Thymus (tissue), 11 donors: ENCODE data around the gene CENPF. TPM values are rescaled to one million over a fixed set of nuclear protein-coding genes. Genes with fewer than 3 reads are reported as not detected.
"Not testable (repeated sequence)": the region's sequence is repeated elsewhere in the genome, so short reads cannot be mapped to it uniquely, and the experiment has no call there.

Experiments used
- DNase-seq, 9 donors: peaks; one replicate each; pipeline ENCODE4 v3.0.0-alpha.2; 2013; ENCODE audit warnings: low spot score in 9 of 9, low read depth in 6 of 9, missing footprints in 1 of 9
- H3K27ac ChIP-seq, 2 donors: one replicate each; pipeline ENCODE4 v1.5.1; 2013; ENCODE audit warnings: control low read depth in 1 of 2, low read depth in 1 of 2, low read length in 1 of 2, mild to moderate bottlenecking in 1 of 2, moderate library complexity in 1 of 2
- H3K27me3 ChIP-seq, 2 donors: one replicate each; pipeline ENCODE4 v1.5.1; 2013; ENCODE audit warnings: low read length in 1 of 2; ENCODE audit not compliant: control insufficient read depth in 2 of 2, insufficient read depth in 1 of 2
- H3K36me3 ChIP-seq, 2 donors: one replicate each; pipeline ENCODE4 v1.5.1; 2013; ENCODE audit warnings: low read length in 1 of 2, mild to moderate bottlenecking in 1 of 2, moderate library complexity in 1 of 2; ENCODE audit not compliant: control insufficient read depth in 2 of 2, insufficient read depth in 2 of 2
- H3K4me1 ChIP-seq, 2 donors: one replicate each; pipeline ENCODE4 v1.5.1; 2013; ENCODE audit warnings: low read length in 2 of 2; ENCODE audit not compliant: control insufficient read depth in 2 of 2, insufficient read depth in 2 of 2
- H3K4me3 ChIP-seq, 2 donors: one replicate each; pipeline ENCODE4 v1.5.1; 2013; ENCODE audit warnings: low read length in 2 of 2, control low read depth in 1 of 2, mild to moderate bottlenecking in 1 of 2
- H3K9me3 ChIP-seq, 2 donors: one replicate each; pipeline ENCODE4 v1.5.1; 2013; ENCODE audit warnings: low read length in 1 of 2, mild to moderate bottlenecking in 1 of 2; ENCODE audit not compliant: control insufficient read depth in 2 of 2, insufficient read depth in 1 of 2
- WGBS: extraction: QIAGEN DNeasy Blood & Tissue Kit; methylation state at CpG from one replicate; pipeline ENCODE4 v1.1.7; 2013; 5-methylcytosine and 5-hydroxymethylcytosine counted together
- polyA plus RNA-seq: library from polyadenylated mRNA; stranded (reverse); fragments of 200-250 nt; gene quantifications from one replicate; pipeline ENCODE4 v1.2.3, GENCODE V29; 2013
- total RNA-seq: library from RNA; stranded (reverse); fragments of 120-200 nt; gene quantifications from one replicate; pipeline ENCODE4 v1.2.4, GENCODE V29; 2013
- donor health status: healthy.

CENPF gene
- total and polyA plus RNA-seq, 2 donors = 8.0 to 85.8 TPM

GRCh38 chr1:214591918-214592317 is 11.1 kb upstream of the CENPF start:
- not testable (repeated sequence) for H3K27ac ChIP-seq, H3K4me3 ChIP-seq, H3K36me3 ChIP-seq, H3K27me3 ChIP-seq, H3K4me1 ChIP-seq, H3K9me3 ChIP-seq, DNase-seq
- WGBS = 97% methylated on average over 8 of the region's 8 CpGs

- no peak overlapping the region for H3K27ac ChIP-seq
Observed at GRCh38 chr1:214593158-214593557, 9.8 kb upstream of the CENPF start.

GRCh38 chr1:214603819-214604252 is 841 bp downstream of the CENPF start:
- H3K9me3 ChIP-seq = no peaks in the 10 kb centered on the region
- WGBS = 1% methylated on average over 11 of the region's 11 CpGs
- peaks cover 6 to 15% of the 10 kb centered on the region in 2 donors for H3K36me3 ChIP-seq
- DNase-seq = peak in 1 of 9 donors; percentile 31
- peaks cover 4 to 7% of the 10 kb centered on the region in 2 donors for H3K4me1 ChIP-seq
- peak overlapping the region; percentile 69 to 84 for H3K4me3 ChIP-seq
- H3K27ac ChIP-seq = no peak overlapping the region
- no peaks in the 10 kb centered on the region for H3K27me3 ChIP-seq

More at GRCh38 chr1:214593158-214593557, 9.8 kb upstream of the CENPF start:
- DNase-seq = no peak
- Histone ChIP-seq H3K4me1 (no peaks in the 10 kb centered on the region), H3K4me3 (no peak overlapping the region), H3K9me3 (no peaks in the 10 kb centered on the region), H3K27me3 (no peaks in the 10 kb centered on the region), H3K36me3 (no peaks in the 10 kb centered on the region)

GRCh38 chr1:214604523-214604922 is 1.5 kb downstream of the CENPF start:
- H3K9me3 ChIP-seq = no peaks in the 10 kb centered on the region
- no peaks in the 10 kb centered on the region for H3K27me3 ChIP-seq
- H3K36me3 ChIP-seq = peaks cover 12 to 19% of the 10 kb centered on the region in 2 donors
- peaks cover 4 to 7% of the 10 kb centered on the region in 2 donors for H3K4me1 ChIP-seq
- H3K4me3 ChIP-seq = peak overlapping the region; percentile 69 to 84
- no peak for DNase-seq
- H3K27ac ChIP-seq = no peak overlapping the region

GRCh38 chr1:214605484-214605883 is 2.5 kb downstream of the CENPF start:
- H3K4me1 ChIP-seq, H3K4me3 ChIP-seq, H3K27me3 ChIP-seq, H3K27ac ChIP-seq, H3K9me3 ChIP-seq, DNase-seq: not testable (repeated sequence)
- 99% methylated on average over 32 of the region's 32 CpGs for WGBS
- peaks cover 15 to 19% of the 10 kb centered on the region in 2 donors for H3K36me3 ChIP-seq

- not testable (repeated sequence) for H3K27ac ChIP-seq, H3K4me1 ChIP-seq, H3K9me3 ChIP-seq, DNase-seq, H3K27me3 ChIP-seq, H3K4me3 ChIP-seq
- peaks cover 15 to 19% of the 10 kb centered on the region in 2 donors for H3K36me3 ChIP-seq
- 99% methylated on average over 63 of the region's 63 CpGs for WGBS
Observed at GRCh38 chr1:214605933-214606925, 3.2 kb downstream of the CENPF start.

GRCh38 chr1:214607492-214608215 is 4.7 kb downstream of the CENPF start:
- DNase-seq, H3K27ac ChIP-seq, H3K4me1 ChIP-seq, H3K9me3 ChIP-seq, H3K4me3 ChIP-seq, H3K27me3 ChIP-seq: not testable (repeated sequence)
- 98% methylated on average over 21 of the region's 21 CpGs for WGBS
- H3K36me3 ChIP-seq = peaks cover 19% of the 10 kb centered on the region in 2 donors

- H3K27me3 ChIP-seq, DNase-seq, H3K27ac ChIP-seq, H3K4me3 ChIP-seq, H3K4me1 ChIP-seq, H3K9me3 ChIP-seq: not testable (repeated sequence)
- peaks cover 19% of the 10 kb centered on the region in 2 donors for H3K36me3 ChIP-seq
- WGBS = 98% methylated on average over 45 of the region's 45 CpGs
Observed at GRCh38 chr1:214608216-214608783, 5.3 kb downstream of the CENPF start.

- not testable (repeated sequence) for H3K4me1 ChIP-seq, H3K9me3 ChIP-seq, H3K4me3 ChIP-seq, H3K27me3 ChIP-seq, DNase-seq, H3K27ac ChIP-seq
- 98% methylated on average over 43 of the region's 43 CpGs for WGBS
- H3K36me3 ChIP-seq = peaks cover 19% of the 10 kb centered on the region in 2 donors
Observed at GRCh38 chr1:214608817-214609216, 5.8 kb downstream of the CENPF start.
